GM21619 (cell line): ENCODE results near the gene UBE2L6.
"Not testable (repeated sequence)": the region's sequence is repeated elsewhere in the genome, so short reads cannot be mapped to it uniquely, and the experiment has no call there.

Source experiments
- ATAC-seq: cut with Tn5 transposase; IDR thresholded peaks from one replicate; pipeline ENCODE4 v1.9.1; 2021; ENCODE audit not compliant: unreplicated experiment

UBE2L6 gene

DNA sequence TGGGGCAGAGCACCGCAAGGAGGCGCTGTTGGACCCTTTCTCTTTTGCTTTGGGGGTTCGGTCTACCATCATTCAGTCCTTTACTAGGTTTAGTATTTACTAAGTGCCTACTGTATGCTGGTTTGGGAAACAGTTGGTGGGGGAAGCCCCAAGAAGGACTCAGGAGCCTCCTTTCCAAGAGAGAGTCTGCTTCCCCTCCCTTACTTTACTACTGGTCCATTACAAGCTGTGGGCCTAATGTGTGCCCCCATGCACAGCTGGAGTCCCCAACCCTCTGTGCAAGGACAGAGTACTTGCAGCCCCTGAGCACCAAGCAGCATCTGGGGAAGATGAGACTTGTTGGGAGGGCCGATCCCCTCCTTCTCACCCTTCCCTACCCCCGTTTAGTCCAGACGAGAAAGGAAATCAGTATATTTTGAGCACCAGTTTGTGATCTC, 876 bp upstream of the UBE2L6 start:
- ATAC-seq, result peak; percentile 62

GRCh38 chr11:57566905-57567514, 462 bp downstream of the UBE2L6 start:
- ATAC-seq, result peak; percentile 4

- peak; percentile 63 for ATAC-seq
These were observed 1.2 kb downstream of the UBE2L6 start for GRCh38 chr11:57566005-57566904.

- ATAC-seq, result no peak
These were observed 4.9 kb downstream of the UBE2L6 start for GRCh38 chr11:57562596-57562995.

GRCh38 chr11:57560146-57560545, 7.3 kb downstream of the UBE2L6 start:
- ATAC-seq, result no peak

GRCh38 chr11:57556041-57556440, 11.4 kb downstream of the UBE2L6 start:
- ATAC-seq, result no peak

- no peak for ATAC-seq
These were observed 12.1 kb downstream of the UBE2L6 start for GRCh38 chr11:57555393-57555792.

- no peak for ATAC-seq
These were observed 15.0 kb downstream of the UBE2L6 start for GRCh38 chr11:57552479-57552878.

- ATAC-seq, result no peak
These were observed 15.5 kb downstream of the UBE2L6 start for GRCh38 chr11:57551941-57552340.

- no peak for ATAC-seq
These were observed 17.5 kb downstream of the UBE2L6 start for GRCh38 chr11:57549983-57550382.

DNA sequence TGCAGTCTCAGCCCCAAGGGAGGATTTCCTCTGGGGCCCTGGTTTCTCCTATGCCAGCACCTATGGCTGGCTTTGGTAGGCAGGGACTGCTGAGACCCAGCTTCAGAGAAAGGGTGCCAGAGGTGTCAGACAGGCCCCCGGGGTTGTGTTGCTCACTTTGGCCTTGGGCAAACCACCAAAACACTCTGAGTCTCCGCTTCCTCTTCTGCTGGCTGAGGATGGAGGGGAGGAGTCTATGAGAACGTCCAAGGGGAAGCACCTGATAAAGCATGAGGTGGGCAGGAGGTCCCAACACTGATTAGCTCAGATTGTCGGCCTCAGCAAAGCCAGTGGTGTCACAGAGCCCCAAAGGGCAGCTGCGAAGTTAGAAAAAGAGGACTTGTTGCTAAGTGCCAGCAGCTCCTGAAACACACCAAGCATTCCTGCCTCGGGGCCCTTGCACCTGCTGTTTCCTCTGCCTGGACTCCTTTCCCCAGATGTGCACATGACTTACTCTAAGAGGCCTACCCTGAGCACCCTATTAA, 19.6 kb downstream of the UBE2L6 start:
- peak; percentile 94 for ATAC-seq

- peak; percentile 44 for ATAC-seq
These were observed 20.5 kb downstream of the UBE2L6 start for GRCh38 chr11:57546869-57547475.

- no peak for ATAC-seq
These were observed 21.0 kb downstream of the UBE2L6 start for GRCh38 chr11:57546451-57546850.

DNA sequence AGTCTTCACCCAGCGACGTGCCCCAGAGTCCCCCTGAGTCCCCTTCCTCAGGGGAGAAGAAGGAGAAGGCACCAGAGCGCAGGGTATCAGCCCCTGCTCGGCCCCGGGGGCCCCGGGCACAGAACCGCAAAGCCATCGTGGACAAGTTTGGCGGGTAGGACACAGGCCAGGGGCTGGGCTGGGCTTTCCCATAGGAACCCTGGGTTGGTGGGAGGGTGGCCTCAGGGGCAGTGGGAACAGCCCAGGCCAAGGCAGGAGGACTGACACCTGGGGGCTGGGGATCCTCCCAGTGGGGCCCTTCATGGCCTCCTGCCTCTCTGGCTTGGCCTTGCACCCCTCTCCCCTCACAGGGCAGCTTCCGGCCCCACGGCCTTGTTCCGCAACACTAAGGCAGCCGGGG, 21.6 kb downstream of the UBE2L6 start:
- ATAC-seq, result no peak

GRCh38 chr11:57544566-57544965, 22.9 kb downstream of the UBE2L6 start:
- no peak for ATAC-seq

GRCh38 chr11:57543593-57543992, 23.9 kb downstream of the UBE2L6 start:
- ATAC-seq, result no peak

DNA sequence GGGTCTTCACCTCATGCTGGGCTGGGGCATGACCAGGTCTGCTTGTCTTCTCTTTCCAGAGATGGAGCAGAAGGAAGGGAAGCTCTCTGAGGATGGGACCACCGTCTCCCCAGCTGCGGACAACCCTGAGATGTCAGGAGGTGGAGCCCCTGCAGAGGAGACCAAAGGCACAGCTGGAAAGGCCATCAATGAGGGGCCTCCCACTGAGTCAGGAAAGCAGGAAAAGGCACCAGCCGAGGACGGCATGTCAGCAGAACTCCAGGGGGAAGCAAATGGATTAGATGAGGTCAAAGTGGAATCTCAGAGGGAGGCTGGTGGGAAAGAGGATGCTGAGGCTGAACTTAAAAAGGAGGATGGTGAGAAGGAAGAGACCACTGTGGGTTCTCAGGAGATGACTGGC, 24.9 kb downstream of the UBE2L6 start:
- ATAC-seq, result no peak

DNA sequence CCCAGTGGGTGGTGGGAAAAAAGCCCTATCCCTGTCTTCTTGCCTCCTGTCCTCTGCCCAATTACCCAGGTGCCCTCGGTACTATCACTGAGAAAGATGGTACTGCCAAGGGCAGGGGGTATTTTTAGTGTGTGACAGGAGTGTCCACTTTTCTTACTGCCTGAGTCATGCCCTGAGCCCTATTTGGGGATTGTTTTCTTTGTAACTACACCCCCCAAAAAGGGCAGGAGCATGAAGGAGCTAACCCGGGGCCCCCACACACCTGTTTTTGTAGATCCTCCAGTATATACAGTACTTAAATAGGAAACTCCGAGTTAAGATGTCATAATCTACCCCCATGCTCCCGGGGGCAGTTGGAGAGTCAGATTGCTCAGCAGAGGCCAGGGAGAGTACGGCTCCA, 26.3 kb downstream of the UBE2L6 start:
- ATAC-seq, result no peak

GRCh38 chr11:57539342-57539741, 28.1 kb downstream of the UBE2L6 start:
- ATAC-seq, result no peak

DNA sequence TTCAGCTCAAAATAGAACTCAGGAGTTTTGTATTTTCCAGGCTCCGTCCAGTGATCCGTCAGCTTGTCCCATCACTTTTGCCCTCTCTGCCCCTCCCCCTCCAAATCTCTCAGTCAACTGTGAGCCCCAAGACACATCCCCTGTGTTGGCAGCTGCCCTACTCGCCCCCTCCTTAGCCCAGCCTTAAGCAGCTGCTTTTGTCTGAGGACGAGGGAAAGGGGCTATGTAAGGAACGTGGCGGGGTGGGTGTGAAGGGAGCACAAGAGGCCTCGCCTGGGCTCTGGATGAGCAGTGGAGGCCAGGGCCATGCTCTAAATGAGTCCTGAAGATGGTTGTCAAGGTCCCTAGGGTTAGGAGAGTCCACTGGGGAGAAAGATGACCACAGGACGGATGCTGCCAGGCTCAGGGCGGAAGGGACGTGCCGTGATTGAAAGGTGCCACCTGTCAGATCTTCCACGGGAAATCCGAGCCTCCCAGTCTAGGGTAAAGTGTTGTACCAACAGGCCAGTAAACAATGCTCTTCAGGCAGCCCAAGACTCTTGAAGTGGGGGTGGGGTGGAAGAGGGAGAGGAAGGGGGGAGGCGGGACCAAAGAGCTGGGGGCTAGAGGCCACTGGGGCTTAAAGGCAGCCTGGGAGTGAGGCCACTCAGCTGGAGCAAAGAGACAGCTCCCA, 30.4 kb downstream of the UBE2L6 start, which contains the start of gene SMTNL1:
TSS of gene SMTNL1 (plus strand) at position 649 of the 673 bp plus-strand sequence. CDS start 5,048 bp downstream, outside the sequence.
- ATAC-seq, result no peak

GRCh38 chr11:57534449-57534848, 33.0 kb downstream of the UBE2L6 start:
- not testable (repeated sequence) for ATAC-seq
